ENCODE measurements around the gene MICAL2.

DNA sequence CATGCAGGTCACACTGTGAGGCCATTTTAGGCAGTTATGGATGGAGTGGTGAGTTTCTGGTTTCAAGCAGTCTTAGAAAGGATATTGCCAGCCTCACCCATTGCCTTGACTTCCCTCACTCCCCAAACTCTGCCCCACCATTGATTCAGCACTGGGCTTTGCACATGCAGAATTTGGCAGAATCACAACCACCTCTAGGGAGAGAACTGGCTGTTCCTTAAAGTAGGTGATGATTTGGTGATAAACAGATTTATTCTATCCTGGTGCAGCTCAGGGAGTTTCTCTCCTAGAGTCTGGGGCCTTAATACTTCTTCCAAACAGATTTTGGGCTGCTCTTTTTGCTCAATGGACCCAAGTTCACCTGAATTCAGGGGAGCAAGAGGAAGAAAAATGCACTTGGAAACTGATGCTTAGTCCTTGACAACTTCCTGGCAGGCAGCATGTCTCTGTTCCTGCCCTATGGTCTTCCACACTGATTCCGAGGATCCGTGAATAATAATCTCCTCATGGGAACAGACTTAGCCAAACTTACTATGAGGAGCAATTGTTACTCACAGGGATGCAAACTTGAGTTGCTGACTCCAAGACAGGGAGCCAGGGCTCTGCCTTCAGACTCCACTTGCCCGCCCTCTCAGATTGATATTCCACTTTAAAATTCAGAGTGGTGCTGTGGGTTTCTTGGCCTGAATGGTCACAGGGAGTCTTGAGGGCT lies 137.3 kb downstream of the MICAL2 start:
- TF ChIP-seq EZH2 (IDR thresholded peaks at IDR 0.05; ENCODE audit: borderline replicate concordance, control insufficient read depth, low read depth, low read length): no peak
- TF ChIP-seq, protein P1, sequence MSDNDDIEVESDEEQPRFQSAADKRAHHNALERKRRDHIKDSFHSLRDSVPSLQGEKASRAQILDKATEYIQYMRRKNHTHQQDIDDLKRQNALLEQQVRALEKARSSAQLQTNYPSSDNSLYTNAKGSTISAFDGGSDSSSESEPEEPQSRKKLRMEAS (IDR thresholded peaks at IDR 0.05; ENCODE audit: low read depth, low read length): no peak
- no peak for TF ChIP-seq MXI1 (IDR thresholded peaks at IDR 0.05; ENCODE audit: low read depth, low read length)
- TF ChIP-seq, protein P2, sequence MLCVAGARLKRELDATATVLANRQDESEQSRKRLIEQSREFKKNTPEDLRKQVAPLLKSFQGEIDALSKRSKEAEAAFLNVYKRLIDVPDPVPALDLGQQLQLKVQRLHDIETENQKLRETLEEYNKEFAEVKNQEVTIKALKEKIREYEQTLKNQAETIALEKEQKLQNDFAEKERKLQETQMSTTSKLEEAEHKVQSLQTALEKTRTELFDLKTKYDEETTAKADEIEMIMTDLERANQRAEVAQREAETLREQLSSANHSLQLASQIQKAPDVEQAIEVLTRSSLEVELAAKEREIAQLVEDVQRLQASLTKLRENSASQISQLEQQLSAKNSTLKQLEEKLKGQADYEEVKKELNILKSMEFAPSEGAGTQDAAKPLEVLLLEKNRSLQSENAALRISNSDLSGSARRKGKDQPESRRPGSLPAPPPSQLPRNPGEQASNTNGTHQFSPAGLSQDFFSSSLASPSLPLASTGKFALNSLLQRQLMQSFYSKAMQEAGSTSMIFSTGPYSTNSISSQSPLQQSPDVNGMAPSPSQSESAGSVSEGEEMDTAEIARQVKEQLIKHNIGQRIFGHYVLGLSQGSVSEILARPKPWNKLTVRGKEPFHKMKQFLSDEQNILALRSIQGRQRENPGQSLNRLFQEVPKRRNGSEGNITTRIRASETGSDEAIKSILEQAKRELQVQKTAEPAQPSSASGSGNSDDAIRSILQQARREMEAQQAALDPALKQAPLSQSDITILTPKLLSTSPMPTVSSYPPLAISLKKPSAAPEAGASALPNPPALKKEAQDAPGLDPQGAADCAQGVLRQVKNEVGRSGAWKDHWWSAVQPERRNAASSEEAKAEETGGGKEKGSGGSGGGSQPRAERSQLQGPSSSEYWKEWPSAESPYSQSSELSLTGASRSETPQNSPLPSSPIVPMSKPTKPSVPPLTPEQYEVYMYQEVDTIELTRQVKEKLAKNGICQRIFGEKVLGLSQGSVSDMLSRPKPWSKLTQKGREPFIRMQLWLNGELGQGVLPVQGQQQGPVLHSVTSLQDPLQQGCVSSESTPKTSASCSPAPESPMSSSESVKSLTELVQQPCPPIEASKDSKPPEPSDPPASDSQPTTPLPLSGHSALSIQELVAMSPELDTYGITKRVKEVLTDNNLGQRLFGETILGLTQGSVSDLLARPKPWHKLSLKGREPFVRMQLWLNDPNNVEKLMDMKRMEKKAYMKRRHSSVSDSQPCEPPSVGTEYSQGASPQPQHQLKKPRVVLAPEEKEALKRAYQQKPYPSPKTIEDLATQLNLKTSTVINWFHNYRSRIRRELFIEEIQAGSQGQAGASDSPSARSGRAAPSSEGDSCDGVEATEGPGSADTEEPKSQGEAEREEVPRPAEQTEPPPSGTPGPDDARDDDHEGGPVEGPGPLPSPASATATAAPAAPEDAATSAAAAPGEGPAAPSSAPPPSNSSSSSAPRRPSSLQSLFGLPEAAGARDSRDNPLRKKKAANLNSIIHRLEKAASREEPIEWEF (IDR thresholded peaks at IDR 0.05; ENCODE audit: insufficient replicate concordance, low read depth, low read length): no peak
- TF ChIP-seq DPF2 (IDR thresholded peaks at IDR 0.05): no peak
- TF ChIP-seq, protein P3, sequence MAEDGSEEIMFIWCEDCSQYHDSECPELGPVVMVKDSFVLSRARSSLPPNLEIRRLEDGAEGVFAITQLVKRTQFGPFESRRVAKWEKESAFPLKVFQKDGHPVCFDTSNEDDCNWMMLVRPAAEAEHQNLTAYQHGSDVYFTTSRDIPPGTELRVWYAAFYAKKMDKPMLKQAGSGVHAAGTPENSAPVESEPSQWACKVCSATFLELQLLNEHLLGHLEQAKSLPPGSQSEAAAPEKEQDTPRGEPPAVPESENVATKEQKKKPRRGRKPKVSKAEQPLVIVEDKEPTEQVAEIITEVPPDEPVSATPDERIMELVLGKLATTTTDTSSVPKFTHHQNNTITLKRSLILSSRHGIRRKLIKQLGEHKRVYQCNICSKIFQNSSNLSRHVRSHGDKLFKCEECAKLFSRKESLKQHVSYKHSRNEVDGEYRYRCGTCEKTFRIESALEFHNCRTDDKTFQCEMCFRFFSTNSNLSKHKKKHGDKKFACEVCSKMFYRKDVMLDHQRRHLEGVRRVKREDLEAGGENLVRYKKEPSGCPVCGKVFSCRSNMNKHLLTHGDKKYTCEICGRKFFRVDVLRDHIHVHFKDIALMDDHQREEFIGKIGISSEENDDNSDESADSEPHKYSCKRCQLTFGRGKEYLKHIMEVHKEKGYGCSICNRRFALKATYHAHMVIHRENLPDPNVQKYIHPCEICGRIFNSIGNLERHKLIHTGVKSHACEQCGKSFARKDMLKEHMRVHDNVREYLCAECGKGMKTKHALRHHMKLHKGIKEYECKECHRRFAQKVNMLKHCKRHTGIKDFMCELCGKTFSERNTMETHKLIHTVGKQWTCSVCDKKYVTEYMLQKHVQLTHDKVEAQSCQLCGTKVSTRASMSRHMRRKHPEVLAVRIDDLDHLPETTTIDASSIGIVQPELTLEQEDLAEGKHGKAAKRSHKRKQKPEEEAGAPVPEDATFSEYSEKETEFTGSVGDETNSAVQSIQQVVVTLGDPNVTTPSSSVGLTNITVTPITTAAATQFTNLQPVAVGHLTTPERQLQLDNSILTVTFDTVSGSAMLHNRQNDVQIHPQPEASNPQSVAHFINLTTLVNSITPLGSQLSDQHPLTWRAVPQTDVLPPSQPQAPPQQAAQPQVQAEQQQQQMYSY (CRISPR knock-in tag; IDR thresholded peaks at IDR 0.05): no peak
- TF ChIP-seq CHD1 (IDR thresholded peaks at IDR 0.05; ENCODE audit: low read depth, low read length): no peak
- TF ChIP-seq JUND (IDR thresholded peaks at IDR 0.05; ENCODE audit: low read depth, low read length): no peak
- TF ChIP-seq, protein P4, sequence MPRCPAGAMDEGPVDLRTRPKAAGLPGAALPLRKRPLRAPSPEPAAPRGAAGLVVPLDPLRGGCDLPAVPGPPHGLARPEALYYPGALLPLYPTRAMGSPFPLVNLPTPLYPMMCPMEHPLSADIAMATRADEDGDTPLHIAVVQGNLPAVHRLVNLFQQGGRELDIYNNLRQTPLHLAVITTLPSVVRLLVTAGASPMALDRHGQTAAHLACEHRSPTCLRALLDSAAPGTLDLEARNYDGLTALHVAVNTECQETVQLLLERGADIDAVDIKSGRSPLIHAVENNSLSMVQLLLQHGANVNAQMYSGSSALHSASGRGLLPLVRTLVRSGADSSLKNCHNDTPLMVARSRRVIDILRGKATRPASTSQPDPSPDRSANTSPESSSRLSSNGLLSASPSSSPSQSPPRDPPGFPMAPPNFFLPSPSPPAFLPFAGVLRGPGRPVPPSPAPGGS (IDR thresholded peaks at IDR 0.05; ENCODE audit: borderline replicate concordance, insufficient read depth, low read depth, low read length, poor library complexity, severe bottlenecking): no peak
- TF ChIP-seq ATF7 (IDR thresholded peaks at IDR 0.05; ENCODE audit: low read depth): no peak
